Uterus (tissue), 2 donors: ENCODE data around the gene HLA-DMA.

Experiments
- CTCF ChIP-seq, 4 experiments: fragments of 200-600 bp in 2 of 4; fragments of 450-650 bp in 2 of 4; sonication (generic) in 2 of 4; IDR thresholded peaks; one replicate each; pipeline ENCODE4 v1.5.1; 2016 to 2019; ENCODE audit warnings: antibody characterized with exemption in 4 of 4, mild to moderate bottlenecking in 2 of 4, moderate library complexity in 1 of 4
- POLR2A ChIP-seq, 2 donors: fragments of 450-650 bp; IDR thresholded peaks; one replicate each; pipeline ENCODE4 v1.6.1; 2016; ENCODE audit warnings: antibody characterized with exemption in 2 of 2, mild to moderate bottlenecking in 1 of 2, moderate library complexity in 1 of 2

GRCh38 chr6:32937230-32937633, 15.7 kb downstream of the HLA-DMA start:
- no peak for TF ChIP-seq CTCF (IDR thresholded peaks at IDR 0.05)
- TF ChIP-seq POLR2A (IDR thresholded peaks at IDR 0.05): no peak
